Activated naive CD4-positive, alpha-beta T cell treated with Interleukin-2 at 50 U/mL for 16 hours (primary cell): ENCODE data around the gene CMIP.

Source experiments
- DNase-seq: peaks from one replicate; pipeline ENCODE4 v3.0.0-alpha.2; 2020

Gene CMIP

DNA sequence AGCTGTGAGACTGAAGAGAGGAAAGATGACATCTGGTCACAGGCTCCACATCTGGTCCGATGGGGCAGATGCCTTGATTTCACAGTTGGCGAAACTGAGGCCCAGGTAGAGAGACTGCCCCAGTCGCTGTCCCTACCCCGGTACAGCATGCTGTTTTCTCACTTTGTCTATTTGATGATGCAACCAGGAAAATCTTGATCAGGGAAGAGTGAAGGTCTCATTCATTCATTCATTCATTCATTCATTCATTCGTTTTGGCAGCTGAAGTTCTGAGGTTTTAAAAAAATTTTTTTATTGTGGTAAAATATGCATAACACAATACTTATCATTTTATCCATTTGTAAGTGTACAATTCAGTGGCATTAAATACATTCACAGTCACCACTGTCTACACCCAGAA lies 19.7 kb downstream of the CMIP start:
- DNase-seq = no peak

DNA sequence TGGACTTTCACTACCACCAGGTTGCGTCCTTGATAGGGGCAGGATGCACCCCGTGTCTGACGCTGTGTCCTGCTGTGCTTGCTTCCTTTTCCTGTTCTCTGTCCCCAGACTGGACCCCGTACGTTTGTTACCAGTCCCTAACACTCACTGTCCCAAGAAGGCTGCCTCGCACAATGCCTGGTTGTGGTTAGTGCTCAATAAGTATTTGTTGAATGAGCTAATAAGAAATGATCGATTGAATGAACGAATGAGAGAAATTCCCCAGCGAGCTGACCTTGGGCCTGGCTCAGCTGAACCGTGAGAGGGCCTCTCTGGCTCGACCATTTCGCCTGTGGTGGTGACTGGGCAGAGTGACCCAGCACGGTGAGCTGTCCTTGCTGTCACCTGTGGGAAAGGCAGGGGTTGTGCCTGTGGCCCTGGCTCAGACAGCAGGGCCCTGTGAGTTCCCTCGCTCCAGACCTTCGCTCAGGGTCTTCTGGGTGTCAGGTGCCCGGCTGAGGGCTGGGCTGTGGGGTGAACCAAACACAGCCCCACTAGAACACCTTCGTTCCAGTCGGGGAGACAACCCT lies 20.9 kb downstream of the CMIP start:
- DNase-seq = no peak

DNA sequence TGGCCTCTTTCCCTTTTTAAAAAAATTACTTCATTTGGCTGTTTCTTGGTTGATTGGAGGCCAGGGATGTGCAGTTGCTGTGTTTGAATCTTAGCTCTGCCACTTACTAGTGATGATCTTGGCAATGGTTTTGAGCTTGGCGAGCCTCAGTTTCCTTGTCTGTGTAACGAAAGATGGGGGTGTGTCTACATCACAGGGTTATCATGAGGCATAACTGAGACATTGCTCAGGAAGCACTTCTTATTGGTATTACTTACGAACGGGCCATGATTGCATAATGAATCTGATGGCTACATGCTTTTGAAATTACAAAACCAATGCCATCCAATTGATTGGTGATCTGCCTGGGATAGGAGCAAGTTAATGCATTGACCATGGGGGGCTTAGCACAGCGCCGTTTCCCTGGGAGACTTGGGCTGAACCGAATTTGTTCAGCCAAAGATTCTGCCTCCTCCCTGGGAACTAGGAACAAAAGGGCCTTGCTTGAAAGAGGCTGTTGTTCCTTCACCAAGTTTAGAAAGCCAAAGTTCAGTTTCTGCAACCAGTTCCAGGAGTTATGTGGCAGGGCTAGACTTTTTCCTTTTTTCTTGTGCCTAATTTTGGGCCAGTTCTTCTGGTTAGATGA lies 21.9 kb downstream of the CMIP start:
- DNase-seq = no peak

DNA sequence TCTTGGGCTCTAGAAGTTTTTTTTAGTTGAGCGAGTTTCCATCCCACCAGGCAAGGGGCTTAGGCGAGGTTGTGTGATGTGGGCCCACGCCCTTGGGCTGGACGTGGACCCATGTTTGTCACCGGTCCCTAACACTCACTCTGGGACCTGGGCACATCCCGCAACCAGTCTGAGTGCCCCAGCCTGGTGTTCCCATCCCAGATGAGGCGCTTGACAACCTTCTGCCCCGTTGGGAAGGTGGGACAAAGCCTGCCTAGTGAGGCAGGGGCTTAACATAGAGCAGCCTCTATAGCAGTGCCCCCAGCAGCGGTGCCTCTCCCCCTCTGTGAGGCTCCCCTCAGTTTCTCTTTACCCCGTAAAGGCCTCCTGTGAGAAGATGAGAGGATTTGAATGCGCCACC lies 22.5 kb downstream of the CMIP start:
- no peak for DNase-seq

DNA sequence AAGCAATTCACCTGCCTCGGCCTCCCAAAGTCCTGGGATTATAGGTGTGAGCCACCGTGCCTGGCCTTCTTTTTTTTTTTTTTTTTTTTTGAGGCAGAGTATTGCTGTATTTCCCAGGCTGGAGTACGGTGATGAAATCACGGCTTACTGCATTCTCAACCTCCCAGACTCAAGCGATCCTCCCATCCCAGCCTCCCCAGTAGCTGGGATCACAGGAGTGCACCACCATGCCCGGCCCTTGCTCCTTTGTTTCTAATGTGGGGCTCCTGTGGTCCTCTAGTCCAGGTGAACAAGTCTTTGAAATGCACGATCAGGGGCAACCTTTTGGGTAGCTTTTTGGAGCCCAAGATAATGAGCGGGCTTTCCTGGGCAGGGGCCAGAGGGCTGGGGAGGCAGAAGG lies 23.2 kb downstream of the CMIP start:
- DNase-seq = no peak

DNA sequence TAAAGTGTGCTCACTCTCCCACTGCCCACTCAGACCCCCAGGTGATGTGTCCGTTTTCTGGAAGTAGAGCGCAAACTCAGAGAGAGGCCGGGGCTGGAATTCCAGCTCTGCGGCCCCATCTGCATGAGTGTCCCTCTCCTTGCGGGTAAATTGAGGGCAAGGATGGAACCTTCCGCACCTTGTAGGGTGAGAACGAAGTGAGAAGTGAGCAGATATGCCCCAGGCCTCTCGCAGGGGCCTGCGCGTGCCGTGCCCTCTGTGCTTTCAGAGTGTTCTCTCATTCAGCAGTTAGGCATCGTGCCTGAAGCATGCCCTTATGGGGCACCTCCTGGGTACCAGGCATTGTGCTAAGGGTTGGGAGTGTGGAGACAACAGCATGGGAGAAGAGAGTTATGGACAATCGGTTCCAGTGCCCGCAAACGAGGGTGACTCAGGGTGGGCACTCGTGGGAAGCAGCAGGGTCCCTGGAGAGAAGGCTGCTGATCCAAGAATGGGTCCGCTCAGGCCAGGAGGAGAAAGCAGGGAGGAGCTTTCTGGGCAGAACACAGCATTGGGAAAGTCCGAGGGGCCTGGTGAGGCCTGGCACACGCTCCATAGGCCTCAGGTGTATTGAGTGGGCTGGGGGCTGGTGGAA lies 23.8 kb downstream of the CMIP start:
- no peak for DNase-seq

DNA sequence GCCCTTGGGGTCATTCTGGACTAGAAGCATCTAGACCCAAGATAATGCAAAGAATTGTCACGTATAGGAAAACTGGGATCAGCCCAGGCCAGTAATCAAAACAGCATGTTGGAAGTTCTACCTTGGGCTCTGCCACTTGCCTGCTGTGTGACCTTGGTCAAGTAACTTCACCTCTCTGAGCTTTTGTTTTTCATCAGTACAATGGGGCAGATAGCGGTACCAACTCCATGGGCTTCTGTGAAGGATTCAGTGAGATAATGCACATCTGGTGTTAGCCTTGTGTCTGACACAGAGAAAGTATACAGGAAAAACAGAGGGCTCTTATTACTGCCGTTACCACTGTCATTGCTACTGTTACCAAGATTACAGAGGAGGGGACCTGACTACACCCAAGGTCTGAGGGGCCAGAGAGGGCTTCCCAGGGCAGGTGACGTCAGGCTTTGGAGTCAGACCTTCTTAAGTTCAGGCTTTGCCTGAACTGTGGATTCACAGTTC lies 24.6 kb downstream of the CMIP start:
- DNase-seq = no peak

DNA sequence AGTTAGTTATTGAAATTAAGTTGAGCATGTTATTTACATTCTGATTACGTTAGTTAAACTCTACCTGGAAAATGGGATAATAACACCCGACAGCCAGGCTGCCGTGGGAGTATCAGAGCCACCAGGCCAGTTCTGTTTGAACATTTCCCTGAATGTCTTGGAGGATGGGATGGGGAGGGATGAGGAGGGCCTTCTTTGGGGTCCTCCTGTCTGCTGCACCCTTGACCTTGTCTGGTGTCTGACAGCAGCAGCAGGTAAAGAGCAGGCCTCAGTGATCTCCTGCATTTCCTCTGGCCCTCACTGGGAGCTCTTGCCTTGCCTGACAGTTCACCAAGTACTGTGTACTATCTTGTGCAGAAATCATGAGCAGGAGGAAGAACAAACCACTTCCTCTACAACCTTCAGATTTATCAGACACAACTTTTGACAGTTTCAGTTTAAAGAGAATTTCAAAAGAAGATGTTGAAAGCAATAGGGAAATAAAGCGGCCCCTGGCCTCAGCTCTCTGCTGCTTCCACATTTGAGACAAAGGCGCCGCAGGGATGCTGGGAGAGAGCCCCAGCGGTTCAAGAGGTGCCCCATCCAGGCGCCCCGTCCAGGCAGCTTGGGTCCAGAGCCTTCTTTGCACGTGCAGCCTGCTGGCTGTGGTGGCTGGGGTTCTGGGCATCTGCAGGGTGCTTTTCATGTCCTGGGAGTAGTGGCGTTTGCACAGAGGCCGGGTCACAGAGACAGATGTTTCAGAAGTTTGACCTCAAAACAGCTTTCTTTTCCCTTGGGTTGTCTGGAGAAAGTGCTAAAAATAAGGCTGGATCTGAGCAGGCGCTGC lies 25.3 kb downstream of the CMIP start:
- DNase-seq = peak; percentile 19

DNA sequence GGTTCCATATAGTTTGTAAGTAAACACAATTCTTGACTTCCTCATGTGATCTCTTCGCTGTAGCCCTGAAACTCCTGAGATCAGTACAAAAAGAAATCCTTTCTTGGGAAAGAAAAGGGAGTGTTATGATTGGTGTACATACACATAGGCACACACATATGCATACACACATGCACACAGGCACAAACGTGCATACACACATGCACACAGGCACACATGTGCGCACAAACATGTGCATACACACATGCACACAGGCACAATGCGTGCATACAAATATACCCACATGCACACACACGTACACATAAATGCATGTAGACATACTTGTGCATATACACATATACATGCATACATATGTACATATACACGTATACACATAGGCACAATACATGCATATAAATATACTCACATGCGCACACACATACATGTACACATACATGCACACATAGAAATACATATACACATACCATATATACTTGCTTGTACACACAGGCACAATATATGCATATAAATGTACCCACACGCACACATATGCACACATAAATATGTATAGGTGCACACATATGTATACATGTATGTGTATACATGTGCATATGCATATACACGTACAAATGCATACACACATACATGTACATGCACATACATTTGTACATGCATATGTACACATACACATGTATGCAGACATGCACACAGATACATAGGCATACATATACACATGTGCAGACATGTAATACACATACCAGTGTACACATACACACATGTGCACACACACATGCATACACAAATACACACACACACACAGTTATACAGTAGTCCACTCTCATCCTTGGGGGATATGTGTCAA lies 26.4 kb downstream of the CMIP start:
- DNase-seq = no peak

DNA sequence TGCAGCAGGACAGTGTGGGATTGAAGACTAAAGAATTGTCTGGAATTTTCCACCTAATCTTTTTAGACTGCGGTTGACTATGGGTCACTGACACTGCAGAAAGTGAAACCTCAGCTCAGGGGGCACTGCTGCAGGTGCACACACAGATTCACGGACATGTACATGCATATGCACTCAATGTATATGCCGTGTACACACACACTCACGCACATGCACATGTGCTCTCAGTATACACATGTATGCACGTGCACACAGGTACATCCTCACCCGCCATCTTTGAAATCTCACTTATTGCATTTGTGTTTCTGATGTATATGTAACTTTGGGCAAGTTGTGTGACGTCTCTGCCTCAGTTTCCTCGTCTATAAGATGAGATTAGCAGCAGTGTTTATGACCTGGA lies 27.3 kb downstream of the CMIP start:
- DNase-seq = no peak

DNA sequence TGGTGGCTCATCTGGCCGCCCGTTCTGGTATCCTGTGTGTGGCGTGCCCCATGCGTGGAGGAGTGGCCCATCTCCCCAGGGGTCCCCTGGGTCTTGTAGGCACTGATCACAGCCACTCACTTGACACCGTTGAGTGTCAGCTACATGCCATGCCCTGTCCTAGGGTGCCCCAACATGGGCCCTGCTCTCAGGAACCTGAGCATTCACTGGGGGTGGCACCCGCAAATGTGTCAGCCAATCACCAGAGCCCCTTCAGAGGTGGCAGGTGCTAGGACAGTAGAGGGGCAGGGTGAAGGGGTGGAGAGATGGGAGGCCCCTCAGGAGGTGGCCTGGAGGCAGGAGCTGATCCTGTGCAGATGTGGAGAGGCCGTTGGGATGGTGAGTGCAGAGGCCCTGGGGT lies 27.8 kb downstream of the CMIP start:
- no peak for DNase-seq

DNA sequence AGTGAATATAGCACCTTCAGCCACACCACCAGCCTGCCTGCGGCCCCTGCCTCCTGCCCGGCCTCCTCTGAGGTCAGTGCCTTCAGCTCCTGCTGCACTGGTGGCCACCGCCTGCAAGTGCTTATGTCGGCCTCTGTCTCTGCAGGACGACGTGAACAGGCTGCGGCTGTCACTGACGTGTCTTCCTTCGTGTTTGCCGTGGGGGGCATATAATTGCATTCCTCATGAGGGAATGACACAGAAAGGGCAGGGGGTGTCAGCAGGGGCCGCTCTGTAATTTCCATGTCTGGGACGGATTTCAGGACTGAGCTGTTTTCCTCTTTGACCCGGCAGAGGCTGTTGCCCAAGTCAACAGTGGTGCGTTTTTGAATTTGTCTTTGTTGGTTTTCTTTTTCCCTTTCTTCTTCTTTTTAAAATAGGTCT lies 28.5 kb downstream of the CMIP start:
- DNase-seq = no peak

DNA sequence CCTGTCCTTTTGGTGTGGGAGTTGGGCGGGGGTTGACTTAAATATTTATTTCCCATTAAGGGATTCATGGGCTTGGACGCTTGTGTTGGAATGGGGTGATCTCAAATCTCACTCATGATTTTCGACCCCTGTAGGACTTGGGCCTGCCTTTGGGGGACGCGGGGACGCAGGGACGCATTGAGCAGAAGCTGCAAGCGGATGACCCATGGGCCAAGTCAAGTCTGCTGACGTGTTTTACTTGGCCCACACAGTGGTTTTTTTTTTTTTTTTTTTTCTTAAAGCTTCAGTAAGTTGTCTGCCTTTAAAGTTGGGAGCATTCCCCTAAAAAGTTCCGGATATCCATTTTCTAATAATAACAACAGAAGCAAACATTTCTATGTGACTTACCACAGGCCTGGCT lies 28.9 kb downstream of the CMIP start:
- no peak for DNase-seq

DNA sequence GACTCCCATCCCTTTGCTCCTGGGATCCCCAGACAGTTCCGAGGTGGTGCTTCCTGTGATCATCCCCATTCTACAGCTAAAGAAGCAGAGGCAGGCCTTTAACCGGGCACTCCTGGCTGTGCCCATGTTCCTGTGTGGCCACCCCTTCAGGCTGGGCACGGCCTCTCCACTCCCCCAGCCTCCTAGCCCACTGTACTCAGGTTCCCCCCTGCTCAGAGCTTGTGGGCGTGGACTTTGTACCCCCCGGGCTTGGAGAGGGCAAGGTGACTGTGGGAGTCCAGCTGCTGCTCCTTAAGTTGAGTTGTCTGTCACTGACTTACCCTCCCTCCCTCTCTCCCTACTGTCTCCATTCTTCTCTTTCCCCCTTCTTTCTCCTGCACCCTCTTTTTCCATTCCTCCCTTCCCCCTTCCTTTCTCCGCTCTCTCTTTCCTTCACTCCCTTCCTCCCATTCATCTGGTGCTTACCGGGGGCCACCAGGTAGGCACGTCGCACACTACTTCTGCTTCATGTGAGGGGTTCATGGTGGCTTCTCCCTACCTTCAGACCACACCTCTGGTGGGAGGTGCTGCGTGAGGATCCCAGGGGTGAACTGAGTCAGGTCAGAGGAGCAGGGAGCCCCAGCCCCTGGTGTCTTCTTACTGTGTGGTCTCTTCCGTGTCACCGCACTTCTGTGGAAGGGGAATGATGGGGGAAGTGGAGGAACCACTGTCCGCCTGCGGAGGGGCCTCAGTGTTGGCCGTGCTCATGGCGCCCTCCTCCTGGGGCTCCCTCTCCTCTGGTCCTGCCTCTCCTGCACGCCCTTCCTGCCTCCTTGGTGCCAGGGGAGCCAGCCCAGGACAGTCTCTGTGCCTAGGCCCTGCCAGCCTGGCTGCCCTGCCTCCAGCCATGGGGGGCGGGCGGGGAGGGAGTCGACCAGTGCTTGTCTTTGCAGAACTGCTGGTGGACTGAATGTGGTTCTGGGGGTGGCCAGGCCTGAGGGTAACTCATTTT lies 29.7 kb downstream of the CMIP start:
- no peak for DNase-seq

DNA sequence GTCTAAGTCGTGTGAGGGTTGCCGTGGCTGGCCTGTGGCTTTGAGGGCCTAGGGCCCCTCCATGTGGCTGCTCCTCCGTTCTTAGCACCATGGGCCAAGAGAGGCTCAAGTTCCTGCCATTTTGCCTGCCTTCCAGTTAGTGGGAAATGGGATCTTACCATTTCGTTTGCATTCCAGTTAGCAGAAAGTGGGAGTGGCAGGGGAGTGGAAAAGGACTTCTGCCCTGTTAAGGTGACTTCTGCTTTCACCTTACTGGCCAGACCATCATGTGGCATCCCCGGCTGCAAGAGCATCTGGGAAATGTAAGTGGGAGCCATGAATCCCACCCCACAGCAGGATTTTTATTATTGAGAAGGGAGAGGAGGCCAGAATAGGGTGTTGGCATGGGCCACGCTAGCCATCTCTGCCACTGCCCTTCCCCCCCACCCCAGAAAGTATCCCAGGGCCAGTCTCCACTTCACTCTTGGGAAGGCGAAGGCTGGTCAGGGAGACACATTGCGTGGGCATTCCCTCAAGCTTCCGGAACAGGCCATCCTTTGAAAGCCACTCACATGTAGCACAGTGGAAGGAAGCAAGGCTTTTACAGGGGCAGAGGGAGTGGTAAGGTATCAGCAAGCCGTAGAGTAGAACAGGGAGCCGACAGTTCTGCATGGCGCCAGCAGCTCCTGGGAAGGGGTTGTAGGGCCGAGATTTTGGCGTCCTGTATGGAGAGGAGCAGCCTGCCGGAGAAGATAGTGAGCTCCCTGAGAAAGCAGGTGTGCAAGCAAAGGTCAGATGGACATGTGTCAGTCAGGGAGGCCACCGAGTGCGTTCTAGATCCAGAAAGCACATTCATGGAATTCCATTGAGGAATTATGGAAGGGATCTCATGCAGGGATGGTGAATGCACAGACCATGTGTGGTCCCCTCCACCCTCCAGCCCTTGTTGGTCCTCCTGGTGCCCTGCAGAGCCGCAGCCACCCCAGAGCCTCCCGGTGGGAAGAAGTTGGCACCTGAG lies 33.4 kb downstream of the CMIP start:
- DNase-seq = no peak

DNA sequence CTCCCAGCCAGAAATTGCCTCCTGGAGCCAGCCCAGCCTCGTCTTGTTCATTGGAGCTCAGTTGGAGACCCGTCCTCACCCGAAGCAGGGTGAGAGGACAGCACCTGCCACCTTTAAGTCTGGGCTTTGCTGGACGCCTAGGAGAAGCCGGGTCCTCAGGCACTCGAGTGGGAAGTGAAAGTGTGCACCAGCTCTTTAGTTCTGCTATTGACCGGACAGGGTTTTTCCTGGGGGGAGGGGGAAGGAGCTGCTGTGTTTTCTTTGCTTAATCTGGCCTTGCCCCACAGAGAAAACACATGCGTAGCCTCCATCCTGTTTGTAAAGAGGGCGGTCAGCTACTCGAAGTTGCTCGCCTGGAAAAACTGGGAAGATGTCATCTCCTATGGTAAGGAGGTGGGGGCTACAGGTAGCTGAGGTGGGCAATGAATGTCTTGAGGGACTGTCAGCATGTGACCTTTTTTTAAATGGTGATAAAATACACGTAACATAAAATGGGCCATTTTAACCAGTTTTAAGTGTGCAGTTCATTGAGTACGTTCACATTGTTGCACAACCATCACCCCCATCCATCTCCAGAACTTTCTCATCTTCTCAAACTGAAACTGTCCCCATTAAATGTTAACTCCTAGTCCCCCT lies 34.4 kb downstream of the CMIP start:
- no peak for DNase-seq

DNA sequence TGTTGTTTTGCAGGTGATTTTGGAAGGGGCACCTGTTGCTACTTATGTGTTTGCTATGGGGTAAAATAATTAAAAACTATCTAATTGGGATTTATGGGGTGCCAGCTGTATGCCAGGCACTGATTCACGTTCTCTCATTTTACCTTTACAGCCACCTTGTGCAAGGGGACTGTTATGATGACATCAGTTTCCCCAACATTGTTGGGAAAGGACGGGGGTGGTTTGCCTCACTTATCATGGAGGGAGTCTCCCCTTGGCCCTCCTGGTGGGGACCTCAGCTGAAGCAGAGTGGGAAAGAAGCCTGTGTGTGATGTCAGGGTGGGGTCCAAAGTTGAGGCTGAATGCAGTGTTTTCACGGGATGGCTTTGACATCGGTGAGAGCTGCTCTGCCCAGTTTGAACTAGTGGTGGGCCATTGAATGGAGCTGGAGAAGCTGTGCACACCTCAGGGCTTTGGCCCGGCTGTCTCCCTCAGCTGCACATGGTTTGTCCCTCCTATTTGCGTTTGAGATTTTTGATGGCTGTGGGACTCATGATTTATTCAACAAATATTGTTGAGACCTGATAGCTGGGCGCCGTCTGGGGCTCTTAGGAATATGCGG lies 36.1 kb downstream of the CMIP start:
- no peak for DNase-seq

DNA sequence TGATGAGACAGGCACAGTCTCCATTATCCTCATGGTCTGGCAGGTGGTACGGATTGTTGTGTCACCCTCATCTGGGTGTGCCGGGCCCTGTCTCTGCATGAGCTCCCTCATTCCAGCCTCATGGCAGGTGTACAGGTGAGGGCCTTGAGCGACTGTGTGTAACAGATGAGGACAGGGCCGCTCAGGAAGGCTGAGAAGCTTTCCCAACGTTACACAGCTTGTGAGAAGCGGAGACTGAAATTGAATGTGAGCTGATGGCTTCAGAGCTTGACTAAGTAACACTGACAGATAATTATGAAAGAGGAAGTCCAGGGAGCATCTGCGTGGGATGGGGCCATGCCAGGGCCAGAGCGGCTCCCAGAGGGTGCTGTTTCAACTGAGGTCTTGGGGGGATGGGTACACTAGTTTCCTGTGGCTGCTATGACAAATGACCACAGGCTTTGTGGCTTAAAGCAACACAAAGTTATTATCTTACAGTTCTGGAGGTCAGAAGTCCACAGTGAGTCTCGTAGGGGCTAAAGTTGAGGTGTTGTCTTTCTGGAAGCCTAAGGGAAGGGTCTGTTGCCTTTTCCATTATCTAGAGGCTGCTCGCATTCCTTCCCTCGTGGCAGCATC lies 36.7 kb downstream of the CMIP start:
- no peak for DNase-seq
